ENCODE data around the gene SLC15A5. TPM values are rescaled to one million over a fixed set of nuclear protein-coding genes. Genes with fewer than 3 reads are reported as not detected.

SLC15A5 gene
- total RNA-seq, 2 donors from 2014 or later = not detected

DNA sequence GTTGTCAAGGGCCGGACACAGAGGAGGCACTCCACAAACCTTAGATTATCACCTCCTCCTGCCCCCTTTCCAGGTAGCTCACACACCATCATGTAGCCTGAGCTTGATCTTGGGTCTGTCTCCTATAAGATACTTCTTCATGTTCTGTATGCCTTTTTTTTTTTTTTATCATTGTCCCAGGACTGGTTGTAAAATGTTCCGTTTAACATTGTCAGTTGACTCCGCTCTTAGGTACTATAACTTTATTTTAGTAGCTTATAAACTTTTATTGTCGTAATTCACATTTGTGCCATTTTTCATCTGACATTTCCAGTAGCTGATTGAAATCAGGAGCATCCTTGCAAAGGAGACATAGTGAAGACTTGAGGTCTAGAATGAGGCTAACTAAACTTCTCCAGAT lies 79.9 kb downstream of the SLC15A5 start:
- Histone ChIP-seq H3K27ac (no peak overlapping the region), H3K9me3 (peaks cover 0 to 16% of the 10 kb centered on the region in 2 donors), H3K36me3 (no peaks in the 10 kb centered on the region), H3K4me1 (no peaks in the 10 kb centered on the region), H3K4me3 (no peak overlapping the region), H3K27me3 (no peaks in the 10 kb centered on the region)
- TF ChIP-seq, protein P1, sequence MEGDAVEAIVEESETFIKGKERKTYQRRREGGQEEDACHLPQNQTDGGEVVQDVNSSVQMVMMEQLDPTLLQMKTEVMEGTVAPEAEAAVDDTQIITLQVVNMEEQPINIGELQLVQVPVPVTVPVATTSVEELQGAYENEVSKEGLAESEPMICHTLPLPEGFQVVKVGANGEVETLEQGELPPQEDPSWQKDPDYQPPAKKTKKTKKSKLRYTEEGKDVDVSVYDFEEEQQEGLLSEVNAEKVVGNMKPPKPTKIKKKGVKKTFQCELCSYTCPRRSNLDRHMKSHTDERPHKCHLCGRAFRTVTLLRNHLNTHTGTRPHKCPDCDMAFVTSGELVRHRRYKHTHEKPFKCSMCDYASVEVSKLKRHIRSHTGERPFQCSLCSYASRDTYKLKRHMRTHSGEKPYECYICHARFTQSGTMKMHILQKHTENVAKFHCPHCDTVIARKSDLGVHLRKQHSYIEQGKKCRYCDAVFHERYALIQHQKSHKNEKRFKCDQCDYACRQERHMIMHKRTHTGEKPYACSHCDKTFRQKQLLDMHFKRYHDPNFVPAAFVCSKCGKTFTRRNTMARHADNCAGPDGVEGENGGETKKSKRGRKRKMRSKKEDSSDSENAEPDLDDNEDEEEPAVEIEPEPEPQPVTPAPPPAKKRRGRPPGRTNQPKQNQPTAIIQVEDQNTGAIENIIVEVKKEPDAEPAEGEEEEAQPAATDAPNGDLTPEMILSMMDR (IDR thresholded peaks at IDR 0.05) = no peak
- no peak for DNase-seq (ENCODE audit: low spot score)

DNA sequence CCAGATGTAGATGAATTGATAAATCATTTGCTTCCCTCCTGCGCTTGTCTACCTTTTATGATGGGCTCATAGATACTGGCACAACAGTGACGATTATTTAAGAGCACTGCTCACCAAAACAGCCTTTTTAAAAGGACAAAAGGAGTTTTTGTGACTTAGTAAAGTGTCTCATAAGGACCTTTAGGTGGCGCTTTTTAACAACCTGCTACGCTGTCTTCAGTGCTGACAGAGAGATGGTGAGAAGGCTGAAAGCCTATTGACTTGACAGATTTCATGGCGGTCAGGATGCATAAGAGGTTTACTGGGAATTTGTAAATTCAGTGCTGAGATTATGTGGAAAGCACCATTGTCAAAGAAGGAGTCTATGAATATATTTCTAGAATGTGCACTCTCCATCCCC lies 87.6 kb downstream of the SLC15A5 start:
- H3K27ac ChIP-seq = no peak overlapping the region
- H3K4me1 ChIP-seq = no peaks in the 10 kb centered on the region
- DNase-seq (ENCODE audit: low spot score) = no peak
- no peak overlapping the region for H3K4me3 ChIP-seq
- H3K36me3 ChIP-seq = no peaks in the 10 kb centered on the region
- H3K27me3 ChIP-seq = no peaks in the 10 kb centered on the region
- no peaks in the 10 kb centered on the region for H3K9me3 ChIP-seq
- TF ChIP-seq, protein P1 (IDR thresholded peaks at IDR 0.05) = no peak

DNA sequence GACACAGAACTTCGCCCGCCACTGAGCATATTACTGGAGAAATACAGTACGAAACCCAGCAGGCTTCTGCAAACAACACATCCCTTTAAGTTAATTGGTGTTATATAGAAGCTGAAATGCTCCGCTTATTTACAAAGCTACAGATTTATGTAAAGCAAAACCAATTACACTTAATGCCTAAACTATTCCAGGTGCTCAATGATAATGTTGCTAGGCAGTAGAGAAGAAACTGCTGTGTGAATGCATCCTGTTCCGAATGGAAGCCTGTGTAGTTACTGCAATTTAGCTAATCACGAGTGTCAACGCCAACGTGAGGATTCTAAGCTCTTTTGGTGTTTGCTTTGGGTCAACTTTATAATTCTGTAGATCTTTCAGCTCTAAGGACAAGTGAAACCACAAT lies 89.8 kb downstream of the SLC15A5 start:
- TF ChIP-seq, protein P1 (IDR thresholded peaks at IDR 0.05) = no peak
- Histone ChIP-seq H3K4me3 (no peak overlapping the region), H3K27ac (no peak overlapping the region), H3K4me1 (no peaks in the 10 kb centered on the region), H3K27me3 (no peaks in the 10 kb centered on the region), H3K36me3 (no peaks in the 10 kb centered on the region), H3K9me3 (no peaks in the 10 kb centered on the region)
- no peak for DNase-seq (ENCODE audit: low spot score)

DNA sequence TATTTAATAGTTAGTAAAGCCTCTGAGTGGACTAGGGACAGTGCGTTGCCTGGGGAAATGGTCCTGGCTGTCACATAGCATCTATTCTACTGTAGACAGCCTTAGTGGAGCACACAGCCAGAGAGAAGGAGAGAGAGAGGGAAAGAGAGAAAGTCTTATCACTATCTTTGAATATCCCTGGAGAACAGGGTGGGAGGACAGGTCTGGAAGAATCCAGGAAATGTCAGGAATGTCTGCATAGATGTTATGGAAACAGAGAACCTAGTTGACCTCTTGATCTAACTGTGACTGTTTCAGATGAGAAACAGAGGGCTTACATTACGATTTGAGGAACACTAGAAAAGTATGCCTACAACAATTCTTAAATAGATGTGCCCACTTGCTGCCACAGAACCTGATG lies 92.8 kb downstream of the SLC15A5 start:
- no peak overlapping the region for H3K27ac ChIP-seq
- H3K4me1 ChIP-seq = no peaks in the 10 kb centered on the region
- H3K27me3 ChIP-seq = no peaks in the 10 kb centered on the region
- TF ChIP-seq, protein P1 (IDR thresholded peaks at IDR 0.05) = no peak
- H3K9me3 ChIP-seq = peaks cover 0 to 5% of the 10 kb centered on the region in 2 donors
- no peak overlapping the region for H3K4me3 ChIP-seq
- no peaks in the 10 kb centered on the region for H3K36me3 ChIP-seq
- no peak for DNase-seq (ENCODE audit: low spot score)

DNA sequence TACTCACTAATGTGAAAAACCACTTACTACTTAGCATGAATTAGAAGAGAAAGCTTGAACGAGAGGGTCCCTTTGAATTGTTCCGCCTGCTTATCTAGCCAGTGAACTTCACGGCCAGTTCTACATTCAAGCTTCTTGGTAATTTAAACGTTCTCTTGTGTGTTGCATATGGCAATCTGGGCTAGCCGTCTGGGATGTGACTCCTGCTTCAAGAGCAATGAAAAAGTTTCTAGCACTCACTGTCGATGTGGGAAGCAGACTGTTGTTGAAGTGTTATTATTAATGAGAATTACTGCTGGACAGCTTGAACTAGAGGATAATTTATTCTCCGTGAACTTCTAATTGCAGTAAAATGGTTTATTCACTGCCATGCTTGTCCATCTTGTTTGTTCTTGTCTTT lies 93.9 kb downstream of the SLC15A5 start:
- Histone ChIP-seq H3K4me1 (no peaks in the 10 kb centered on the region), H3K27ac (no peak overlapping the region), H3K4me3 (no peak overlapping the region), H3K27me3 (no peaks in the 10 kb centered on the region), H3K9me3 (peaks cover 0 to 5% of the 10 kb centered on the region in 2 donors), H3K36me3 (no peaks in the 10 kb centered on the region)
- no peak for DNase-seq (ENCODE audit: low spot score)
- TF ChIP-seq, protein P1 (IDR thresholded peaks at IDR 0.05) = no peak

DNA sequence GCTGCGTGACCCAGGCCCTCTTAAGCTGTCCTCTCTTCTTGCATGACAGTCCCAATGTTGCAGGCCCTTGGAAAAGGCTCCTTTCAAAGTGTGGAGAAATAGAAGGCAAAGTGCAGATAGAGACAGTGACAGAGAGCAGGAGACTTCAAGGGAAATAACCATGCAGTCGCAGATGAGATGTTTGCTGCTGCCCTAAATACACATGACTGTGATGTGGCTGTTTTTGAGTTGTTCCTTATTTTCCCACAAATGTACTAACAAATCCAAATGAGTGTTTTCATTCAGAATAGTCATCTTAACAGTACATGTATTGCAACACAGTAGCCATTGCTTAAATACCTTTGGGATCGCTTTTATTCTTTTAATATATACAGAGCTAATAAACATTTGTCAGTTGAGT lies 101.6 kb downstream of the SLC15A5 start:
- Histone ChIP-seq H3K36me3 (no peaks in the 10 kb centered on the region), H3K4me1 (no peaks in the 10 kb centered on the region), H3K27me3 (no peaks in the 10 kb centered on the region), H3K4me3 (no peak overlapping the region), H3K27ac (peak overlapping the region in 1 of 2 donors; percentile 40), H3K9me3 (peaks cover 0 to 5% of the 10 kb centered on the region in 2 donors)
- TF ChIP-seq, protein P1 (IDR thresholded peaks at IDR 0.05) = no peak
- DNase-seq (ENCODE audit: low spot score) = no peak

Measured in right atrium auricular region (tissue), 2 donors.